SU-DHL-6 (cell line): Measurements from ENCODE around the gene ZNF644.

Source experiments
- H2AFZ ChIP-seq: fragments of 200-600 bp; sonication (generic); 2 replicates; pipeline ENCODE4 v1.6.1; 2014; ENCODE audit warnings: low read depth, mild to moderate bottlenecking, moderate library complexity, mixed read lengths, antibody characterized with exemption, low read length; ENCODE audit not compliant: severe bottlenecking
- H3F3A ChIP-seq: fragments of 200-600 bp; shearing (Covaris generic); 2 replicates; pipeline ENCODE4 v1.6.0; 2016; ENCODE audit warnings: antibody characterized with exemption, mild to moderate bottlenecking; ENCODE audit not compliant: insufficient read depth
- H3K27ac ChIP-seq: fragments of 200-600 bp; sonication (generic); 2 replicates; pipeline ENCODE4 v1.5.1; 2016; ENCODE audit warnings: low read depth, mild to moderate bottlenecking, low read length, moderate library complexity, mixed read lengths
- H3K27me3 ChIP-seq: fragments of 200-600 bp; sonication (generic), shearing (Covaris generic); 2 replicates; pipeline ENCODE4 v1.6.0; 2014; ENCODE audit warnings: mild to moderate bottlenecking, low read length
- H3K36me3 ChIP-seq: fragments of 200-600 bp; sonication (generic); 2 replicates; pipeline ENCODE4 v1.6.1; 2014; ENCODE audit warnings: mild to moderate bottlenecking, low read length, mixed read lengths
- H3K4me2 ChIP-seq: fragments of 300-600, 200-600 bp; shearing (Covaris generic), sonication (generic); 2 replicates; pipeline ENCODE4 v1.6.0; 2014; ENCODE audit warnings: low read length, low read depth, mild to moderate bottlenecking; ENCODE audit not compliant: poor library complexity, severe bottlenecking
- H3K4me3 ChIP-seq: fragments of 200-600 bp; sonication (generic); 2 replicates; pipeline ENCODE4 v1.5.1; 2014; ENCODE audit warnings: antibody characterized with exemption, low read length, mild to moderate bottlenecking, mixed read lengths; ENCODE audit not compliant: insufficient read depth, poor library complexity, severe bottlenecking
- H3K79me2 ChIP-seq: fragments of 200-600 bp; sonication (generic); 2 replicates; pipeline ENCODE4 v1.6.1; 2014; ENCODE audit warnings: mild to moderate bottlenecking, low read length, moderate library complexity; ENCODE audit not compliant: insufficient read depth
- H3K9ac ChIP-seq: fragments of 200-600 bp; sonication (generic); 2 replicates; pipeline ENCODE4 v1.7.0; 2014; ENCODE audit warnings: mild to moderate bottlenecking, low read length
- H3K9me2 ChIP-seq: fragments of 200-600 bp; sonication (generic); replicated peaks from 2 replicates; pipeline ENCODE4 v1.6.1; 2014; ENCODE audit warnings: low read length; ENCODE audit not compliant: insufficient read depth
- H3K9me3 ChIP-seq: fragments of 200-600 bp; sonication (generic); 2 replicates; pipeline ENCODE4 v1.6.1; 2014; ENCODE audit warnings: low read length, mixed read lengths; ENCODE audit not compliant: insufficient read depth
- H4K20me1 ChIP-seq: fragments of 200-600 bp; sonication (generic); 2 replicates; pipeline ENCODE4 v1.6.1; 2014; ENCODE audit warnings: low read depth, mild to moderate bottlenecking, antibody characterized with exemption, low read length, moderate library complexity, mixed read lengths
- CTCF ChIP-seq: fragments of 200-600 bp; sonication (generic); IDR thresholded peaks from one replicate; pipeline ENCODE4 v1.5.1; 2017; ENCODE audit warnings: antibody characterized with exemption, mild to moderate bottlenecking, low read length, moderate library complexity; ENCODE audit not compliant: insufficient read depth, poor library complexity, severe bottlenecking
- EZH2phosphoT487 ChIP-seq: fragments of 200-600 bp; sonication (generic), shearing (Covaris generic); conservative IDR thresholded peaks from 2 replicates; pipeline ENCODE4 v1.6.1; 2018; ENCODE audit warnings: mild to moderate bottlenecking, antibody characterized with exemption, low read length, moderate library complexity, mixed read lengths

Gene ZNF644

GRCh38 chr1:90948301-90948700 is 73.5 kb downstream of the ZNF644 start:
- no peak overlapping the region for H3K27ac ChIP-seq
- H3K36me3 ChIP-seq: no peaks in the 10 kb centered on the region; the same call in 1 of the 2 replicates
- H3K9ac ChIP-seq: no peak overlapping the region
- peaks cover 42% of the 10 kb centered on the region for H4K20me1 ChIP-seq
- no peaks in the 10 kb centered on the region for H3K27me3 ChIP-seq
- no peaks in the 10 kb centered on the region for H3F3A ChIP-seq
- no peaks in the 10 kb centered on the region for H3K9me2 ChIP-seq
- H3K4me2 ChIP-seq: no peak overlapping the region
- no peak overlapping the region for H2AFZ ChIP-seq
- no peak overlapping the region for H3K4me3 ChIP-seq
- no peaks in the 10 kb centered on the region for H3K9me3 ChIP-seq
- TF ChIP-seq CTCF (no peak), EZH2phosphoT487 (no peak)
- H3K79me2 ChIP-seq: peaks cover 94% of the 10 kb centered on the region

- Histone ChIP-seq H3K79me2 (peaks cover 92% of the 10 kb centered on the region), H3F3A (no peaks in the 10 kb centered on the region), H3K27me3 (no peaks in the 10 kb centered on the region), H3K9ac (no peak overlapping the region), H3K9me3 (no peaks in the 10 kb centered on the region), H3K4me3 (no peak overlapping the region), H3K4me2 (no peak overlapping the region), H3K36me3 (peaks cover 6% of the 10 kb centered on the region; the same call in 1 of the 2 replicates), H4K20me1 (peaks cover 41% of the 10 kb centered on the region), H2AFZ (no peak overlapping the region), H3K27ac (no peak overlapping the region), H3K9me2 (no peaks in the 10 kb centered on the region)
- TF ChIP-seq CTCF (no peak), EZH2phosphoT487 (no peak)
These were observed 75.2 kb downstream of the ZNF644 start for GRCh38 chr1:90946630-90947029.

- no peak overlapping the region for H3K4me3 ChIP-seq
- no peaks in the 10 kb centered on the region for H3K9me3 ChIP-seq
- no peak overlapping the region for H3K9ac ChIP-seq
- no peak for TF ChIP-seq EZH2phosphoT487
- TF ChIP-seq CTCF: no peak
- H4K20me1 ChIP-seq: peaks cover 31% of the 10 kb centered on the region
- no peaks in the 10 kb centered on the region for H3K9me2 ChIP-seq
- no peak overlapping the region for H2AFZ ChIP-seq
- H3F3A ChIP-seq: no peaks in the 10 kb centered on the region
- H3K27ac ChIP-seq: no peak overlapping the region
- H3K27me3 ChIP-seq: no peaks in the 10 kb centered on the region
- H3K4me2 ChIP-seq: no peak overlapping the region
- H3K79me2 ChIP-seq: peaks cover 84% of the 10 kb centered on the region
- peaks cover 19% of the 10 kb centered on the region for H3K36me3 ChIP-seq
These were observed 76.5 kb downstream of the ZNF644 start for GRCh38 chr1:90945287-90945686.
